Retinal pigment epithelial cell (primary cell): ENCODE results near the gene PHACTR3.

Experiments used
- DNase-seq: peaks from one replicate; pipeline ENCODE4 v3.0.0-alpha.2; 2010; ENCODE audit warnings: low read depth
- H3K4me3 ChIP-seq: 2 replicates; pipeline ENCODE4 v1.5.1; 2011; ENCODE audit warnings: mild to moderate bottlenecking, low read length, control low read depth, moderate library complexity
- TF ChIP-seq, protein P1 (sequence below): conservative IDR thresholded peaks from 2 replicates; pipeline ENCODE4 v1.5.1; 2011; ENCODE audit warnings: low read depth, low read length, control low read depth, inconsistent platforms

Gene PHACTR3

DNA sequence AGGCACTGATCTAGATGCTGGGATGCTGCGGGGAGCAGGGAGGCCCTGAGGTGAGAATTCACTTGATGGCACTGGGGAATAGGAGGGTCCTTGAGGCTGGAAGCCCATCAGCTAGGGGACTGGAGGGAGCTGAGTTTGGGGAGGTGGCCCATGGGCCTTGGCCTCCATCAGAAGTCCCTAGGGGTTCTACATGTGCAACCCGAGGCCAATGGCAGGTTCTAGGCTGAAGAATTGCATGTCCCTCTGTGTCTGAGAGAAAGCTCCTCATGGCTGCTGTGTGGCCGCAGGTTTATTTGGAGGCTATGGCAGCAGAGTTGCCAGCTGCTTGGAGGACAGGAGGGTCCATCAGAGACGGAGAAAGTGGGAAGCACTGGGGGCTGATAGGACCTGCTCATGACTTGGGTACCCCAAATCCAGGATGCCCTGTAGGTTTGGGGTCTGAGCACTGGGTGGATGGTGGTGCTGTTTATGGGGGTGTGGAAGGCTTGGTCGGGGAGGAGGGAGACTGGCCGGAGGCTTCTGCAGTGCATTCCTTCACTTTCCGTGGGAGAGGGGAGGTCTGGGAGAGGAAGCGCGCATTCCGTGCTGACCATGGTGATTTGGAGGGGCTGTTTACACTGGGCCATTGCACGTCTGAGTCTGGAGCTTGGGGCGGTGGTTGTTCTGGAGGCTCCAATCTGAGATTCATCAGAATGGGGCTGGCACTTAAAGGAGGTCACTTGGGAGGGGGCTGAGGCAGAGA is 24.8 kb upstream of the PHACTR3 start:
- H3K4me3 ChIP-seq = no peak overlapping the region
- no peak for DNase-seq
- TF ChIP-seq, protein P1, sequence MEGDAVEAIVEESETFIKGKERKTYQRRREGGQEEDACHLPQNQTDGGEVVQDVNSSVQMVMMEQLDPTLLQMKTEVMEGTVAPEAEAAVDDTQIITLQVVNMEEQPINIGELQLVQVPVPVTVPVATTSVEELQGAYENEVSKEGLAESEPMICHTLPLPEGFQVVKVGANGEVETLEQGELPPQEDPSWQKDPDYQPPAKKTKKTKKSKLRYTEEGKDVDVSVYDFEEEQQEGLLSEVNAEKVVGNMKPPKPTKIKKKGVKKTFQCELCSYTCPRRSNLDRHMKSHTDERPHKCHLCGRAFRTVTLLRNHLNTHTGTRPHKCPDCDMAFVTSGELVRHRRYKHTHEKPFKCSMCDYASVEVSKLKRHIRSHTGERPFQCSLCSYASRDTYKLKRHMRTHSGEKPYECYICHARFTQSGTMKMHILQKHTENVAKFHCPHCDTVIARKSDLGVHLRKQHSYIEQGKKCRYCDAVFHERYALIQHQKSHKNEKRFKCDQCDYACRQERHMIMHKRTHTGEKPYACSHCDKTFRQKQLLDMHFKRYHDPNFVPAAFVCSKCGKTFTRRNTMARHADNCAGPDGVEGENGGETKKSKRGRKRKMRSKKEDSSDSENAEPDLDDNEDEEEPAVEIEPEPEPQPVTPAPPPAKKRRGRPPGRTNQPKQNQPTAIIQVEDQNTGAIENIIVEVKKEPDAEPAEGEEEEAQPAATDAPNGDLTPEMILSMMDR = no peak

DNA sequence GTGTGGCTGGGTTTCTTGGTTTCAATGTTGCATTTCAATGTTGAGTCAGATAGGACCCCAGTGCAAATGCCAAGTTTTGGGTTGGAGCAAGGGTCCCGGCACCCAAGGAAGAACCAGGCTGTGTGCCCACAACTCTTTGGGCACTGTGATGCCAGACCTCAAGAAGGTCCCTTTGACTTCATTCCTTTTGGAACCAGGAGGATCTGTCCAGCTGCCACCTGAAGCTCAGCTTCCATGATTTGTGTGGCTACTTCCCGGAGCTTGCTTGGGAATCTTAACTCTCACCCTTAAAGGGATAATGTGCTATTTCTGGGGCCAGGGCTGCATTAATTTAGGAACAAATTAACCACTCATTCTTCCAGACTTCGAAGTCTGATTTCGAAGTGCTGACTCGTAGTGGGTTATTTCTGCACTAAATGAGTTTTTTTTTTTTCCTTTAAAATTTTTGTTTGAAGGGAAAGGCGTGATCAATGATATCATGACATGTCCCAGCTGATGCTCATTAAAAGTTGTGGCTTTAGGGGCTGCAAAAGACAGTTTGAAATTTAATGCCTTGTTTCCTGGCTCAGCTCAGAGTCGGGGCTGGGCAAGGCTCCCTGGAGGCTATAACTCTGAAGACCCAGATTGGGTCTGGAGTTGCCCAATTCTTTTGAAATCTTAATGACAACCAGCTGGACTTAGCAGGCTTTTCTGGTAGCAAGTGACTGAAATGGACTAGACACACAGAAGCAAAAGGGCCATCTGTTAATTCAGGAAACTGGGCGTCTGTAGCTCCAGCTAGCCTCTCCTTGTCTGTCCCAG is 24.0 kb upstream of the PHACTR3 start:
- no peak for DNase-seq
- no peak overlapping the region for H3K4me3 ChIP-seq
- TF ChIP-seq, protein P1 = no peak

DNA sequence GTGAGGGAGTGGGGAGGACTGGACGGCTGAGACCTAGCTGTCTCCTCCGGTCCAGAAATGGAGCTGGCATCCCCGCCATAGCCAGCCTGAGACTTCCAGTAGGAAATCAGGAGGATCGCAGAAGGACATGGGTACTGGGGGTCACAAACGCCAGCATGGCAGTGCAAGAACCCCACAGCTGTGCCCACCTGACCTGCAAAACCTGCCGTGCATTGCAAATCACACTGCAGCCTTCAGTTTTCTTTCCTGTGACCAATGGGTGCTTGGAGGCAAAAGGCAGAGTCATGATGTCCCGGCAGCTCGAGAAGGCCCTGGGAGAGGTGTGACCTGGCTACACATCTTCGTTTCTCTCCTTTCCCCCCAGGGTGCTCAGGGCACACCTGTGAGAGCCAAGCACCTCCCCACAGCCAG is 23.3 kb upstream of the PHACTR3 start:
- TF ChIP-seq, protein P1 = no peak
- DNase-seq = no peak
- no peak overlapping the region for H3K4me3 ChIP-seq

DNA sequence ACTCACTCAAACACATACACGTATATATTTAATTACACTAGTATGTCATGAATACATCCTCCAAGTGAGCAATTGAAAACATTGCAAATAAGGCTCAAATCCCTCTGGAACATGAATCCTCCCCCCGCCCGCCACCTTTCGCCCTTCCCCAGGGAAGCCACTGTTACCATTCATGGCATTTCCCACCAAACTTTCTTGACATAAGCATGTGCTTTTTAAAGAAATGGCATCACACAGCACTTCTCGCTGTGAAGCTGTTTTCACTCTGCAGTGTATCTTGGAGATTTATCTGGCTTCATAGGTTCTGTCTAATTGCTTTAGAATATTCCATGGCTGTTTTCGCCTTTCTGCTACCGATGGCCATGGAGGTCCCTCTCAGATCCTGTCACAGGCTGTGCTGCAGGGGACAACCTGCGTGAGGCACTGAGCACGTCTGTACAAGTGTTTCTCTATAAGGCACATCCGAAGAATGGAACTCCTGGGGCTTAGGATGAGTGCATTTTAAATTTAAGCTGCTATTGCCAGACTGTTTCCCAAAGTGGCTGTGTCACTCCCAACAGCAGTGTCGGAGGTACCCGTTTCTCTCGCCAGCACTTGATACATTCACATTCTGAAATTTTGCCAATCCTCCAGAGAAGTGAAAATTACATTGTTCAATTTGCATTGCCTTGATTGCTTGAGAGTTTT is 22.2 kb upstream of the PHACTR3 start:
- no peak for DNase-seq
- TF ChIP-seq, protein P1 = no peak
- no peak overlapping the region for H3K4me3 ChIP-seq

DNA sequence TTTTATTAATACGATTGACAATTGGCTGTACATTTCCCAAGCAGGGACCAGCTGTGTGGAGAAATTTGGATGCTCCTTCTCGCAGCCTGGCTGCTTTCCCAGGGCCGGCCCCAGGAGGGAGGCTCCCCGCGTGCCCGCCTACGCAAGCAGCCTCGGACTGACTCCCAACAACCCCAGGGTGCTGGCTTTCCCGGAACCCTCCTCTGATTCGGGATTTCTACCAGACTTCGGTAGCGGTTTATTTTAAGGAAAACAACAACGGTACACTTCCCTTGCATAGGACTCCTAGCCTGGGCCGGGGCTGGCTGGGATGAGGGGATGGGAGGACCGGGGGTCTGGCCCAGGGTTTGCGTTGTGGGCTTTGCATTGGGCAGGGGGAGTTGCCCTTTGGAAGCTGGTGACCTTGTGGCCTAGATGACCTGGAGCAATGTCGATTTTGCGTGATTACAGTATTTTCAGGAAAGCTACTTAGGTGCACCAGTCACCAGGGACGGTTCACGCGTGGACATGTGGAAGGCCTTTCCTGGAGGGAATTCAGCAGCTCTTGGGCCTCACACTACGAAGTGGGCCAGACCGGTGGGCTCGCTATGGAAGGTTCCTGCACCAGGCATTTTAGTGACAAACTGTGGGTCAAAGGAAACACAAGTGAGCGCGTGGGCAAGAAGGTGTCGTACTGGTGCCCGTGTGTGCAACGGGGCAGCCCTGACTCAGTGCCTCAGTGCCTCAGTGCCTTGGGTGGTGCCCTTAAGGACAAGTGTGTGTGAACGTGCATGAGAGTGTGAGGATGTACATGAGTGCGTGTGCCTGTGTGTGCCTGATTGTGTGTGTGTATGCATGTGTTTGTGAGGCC is 20.7 kb upstream of the PHACTR3 start:
- H3K4me3 ChIP-seq = no peak overlapping the region
- TF ChIP-seq, protein P1 = no peak
- no peak for DNase-seq

DNA sequence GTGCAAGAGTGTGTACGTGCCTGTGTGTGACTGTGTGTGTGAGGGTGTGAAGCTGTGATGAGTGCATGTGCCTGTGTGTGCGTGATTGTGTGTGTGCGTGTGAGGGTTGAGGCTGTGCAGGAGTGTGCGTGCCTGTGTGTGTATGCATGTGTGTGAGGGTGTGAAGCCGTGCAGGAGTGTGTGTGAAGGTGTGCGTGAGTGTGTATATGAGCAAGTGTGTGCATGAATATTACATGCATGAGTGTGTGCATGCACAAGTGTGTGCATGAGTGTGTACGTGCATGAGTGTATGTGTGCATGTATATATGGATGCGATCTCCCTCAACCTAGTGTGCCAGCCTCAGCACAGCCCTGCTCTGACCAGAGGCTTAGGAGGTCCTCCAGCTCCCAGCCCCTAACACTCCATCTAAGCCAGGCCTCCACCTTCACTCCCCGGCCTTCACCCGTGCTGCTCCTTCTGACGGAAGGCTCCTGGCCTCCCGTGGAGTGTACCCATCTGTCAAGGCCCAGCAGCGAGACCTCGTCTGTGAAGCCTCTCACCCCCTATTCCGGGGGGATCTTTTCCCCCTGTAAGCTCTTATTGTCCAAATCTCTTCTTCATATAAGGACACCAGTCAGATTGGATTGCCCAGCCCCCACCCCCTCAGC is 19.9 kb upstream of the PHACTR3 start:
- no peak for DNase-seq
- TF ChIP-seq, protein P1 = no peak
- H3K4me3 ChIP-seq = no peak overlapping the region
